Liver (tissue), 3 donors: ENCODE data around the gene KCNMA1.

Experiments used
- ATF3 ChIP-seq: IDR thresholded peaks from 2 replicates; pipeline ENCODE4 v1.6.1; 2016; ENCODE audit warnings: antibody characterized with exemption
- CTCF ChIP-seq: fragments of 150-350 bp; IDR thresholded peaks from 2 replicates; pipeline ENCODE4 v1.5.1; 2017; ENCODE audit warnings: improper control_type of control experiment, low read depth, low read length; ENCODE audit not compliant: missing input control
- EGR1 ChIP-seq, 2 donors: IDR thresholded peaks; 2 replicates each; pipeline ENCODE4 v1.6.1; 2016 to 2018; ENCODE audit warnings: antibody characterized with exemption in 2 of 2, low read depth in 2 of 2
- FOXA1 ChIP-seq: IDR thresholded peaks from 2 replicates; pipeline ENCODE4 v1.6.1; 2016; ENCODE audit warnings: antibody characterized with exemption
- GABPA ChIP-seq, 2 donors: IDR thresholded peaks in 1 of 2; conservative IDR thresholded peaks in 1 of 2; 2 replicates each; pipeline ENCODE4 v1.6.1; 2016; ENCODE audit warnings: antibody characterized with exemption in 2 of 2, mild to moderate bottlenecking in 1 of 2, moderate library complexity in 1 of 2
- RAD21 ChIP-seq, 2 donors: IDR thresholded peaks; 2 replicates each; pipeline ENCODE4 v1.6.1; 2016; ENCODE audit warnings: antibody characterized with exemption in 2 of 2, mild to moderate bottlenecking in 2 of 2
- RXRA ChIP-seq, 2 donors: IDR thresholded peaks; 2 replicates each; pipeline ENCODE4 v1.6.1; 2017 to 2018; ENCODE audit warnings: antibody characterized with exemption in 2 of 2, mild to moderate bottlenecking in 1 of 2
- TAF1 ChIP-seq: conservative IDR thresholded peaks from 2 replicates; pipeline ENCODE4 v1.6.1; 2016; ENCODE audit warnings: antibody characterized with exemption, mild to moderate bottlenecking
- YY1 ChIP-seq: IDR thresholded peaks from 2 replicates; pipeline ENCODE4 v1.6.1; 2016; ENCODE audit warnings: antibody characterized with exemption, mild to moderate bottlenecking
- TF ChIP-seq, protein P1 (sequence below): IDR thresholded peaks from 2 replicates; pipeline ENCODE4 v1.6.1; 2016; ENCODE audit warnings: antibody characterized with exemption, mild to moderate bottlenecking
- TF ChIP-seq, protein P2 (sequence below): IDR thresholded peaks from 2 replicates; pipeline ENCODE4 v1.6.1; 2016; ENCODE audit warnings: antibody characterized with exemption
- donor health status: healthy.
- donor health status: healthy.

DNA sequence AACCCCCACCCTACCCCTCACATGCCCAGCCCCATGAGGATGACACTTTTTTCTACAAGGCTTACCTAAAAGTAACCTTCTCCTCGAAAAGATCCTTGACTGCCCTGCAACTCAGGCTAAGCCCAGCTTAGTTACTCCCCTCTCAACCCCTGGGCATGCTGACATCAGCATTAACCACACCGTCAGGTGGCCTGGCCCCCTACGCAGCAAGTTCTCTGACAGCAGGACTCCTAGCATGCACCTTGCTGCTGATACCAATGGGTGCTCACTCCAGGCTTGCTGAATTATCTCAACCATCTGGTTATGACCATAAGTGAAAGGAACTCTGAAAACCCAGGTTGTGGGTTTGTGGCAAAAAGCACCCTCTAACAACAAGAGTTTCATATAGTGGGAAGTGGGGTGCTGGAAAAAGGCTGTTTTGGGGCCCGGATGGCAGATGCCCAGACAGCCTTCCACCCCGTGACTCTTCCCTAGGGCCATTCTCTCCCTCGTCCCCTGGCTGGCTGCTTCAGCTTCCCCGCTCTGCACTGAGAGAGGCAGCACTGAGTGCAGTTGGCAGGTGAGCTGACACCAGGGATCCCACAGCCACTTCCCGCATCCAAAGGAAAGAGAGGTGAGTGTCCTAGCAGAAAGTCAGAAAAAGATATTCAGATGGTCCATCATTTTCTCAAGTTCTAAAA is 518.9 kb downstream of the KCNMA1 start:
- no peak for TF ChIP-seq CTCF
- TF ChIP-seq, protein P1, sequence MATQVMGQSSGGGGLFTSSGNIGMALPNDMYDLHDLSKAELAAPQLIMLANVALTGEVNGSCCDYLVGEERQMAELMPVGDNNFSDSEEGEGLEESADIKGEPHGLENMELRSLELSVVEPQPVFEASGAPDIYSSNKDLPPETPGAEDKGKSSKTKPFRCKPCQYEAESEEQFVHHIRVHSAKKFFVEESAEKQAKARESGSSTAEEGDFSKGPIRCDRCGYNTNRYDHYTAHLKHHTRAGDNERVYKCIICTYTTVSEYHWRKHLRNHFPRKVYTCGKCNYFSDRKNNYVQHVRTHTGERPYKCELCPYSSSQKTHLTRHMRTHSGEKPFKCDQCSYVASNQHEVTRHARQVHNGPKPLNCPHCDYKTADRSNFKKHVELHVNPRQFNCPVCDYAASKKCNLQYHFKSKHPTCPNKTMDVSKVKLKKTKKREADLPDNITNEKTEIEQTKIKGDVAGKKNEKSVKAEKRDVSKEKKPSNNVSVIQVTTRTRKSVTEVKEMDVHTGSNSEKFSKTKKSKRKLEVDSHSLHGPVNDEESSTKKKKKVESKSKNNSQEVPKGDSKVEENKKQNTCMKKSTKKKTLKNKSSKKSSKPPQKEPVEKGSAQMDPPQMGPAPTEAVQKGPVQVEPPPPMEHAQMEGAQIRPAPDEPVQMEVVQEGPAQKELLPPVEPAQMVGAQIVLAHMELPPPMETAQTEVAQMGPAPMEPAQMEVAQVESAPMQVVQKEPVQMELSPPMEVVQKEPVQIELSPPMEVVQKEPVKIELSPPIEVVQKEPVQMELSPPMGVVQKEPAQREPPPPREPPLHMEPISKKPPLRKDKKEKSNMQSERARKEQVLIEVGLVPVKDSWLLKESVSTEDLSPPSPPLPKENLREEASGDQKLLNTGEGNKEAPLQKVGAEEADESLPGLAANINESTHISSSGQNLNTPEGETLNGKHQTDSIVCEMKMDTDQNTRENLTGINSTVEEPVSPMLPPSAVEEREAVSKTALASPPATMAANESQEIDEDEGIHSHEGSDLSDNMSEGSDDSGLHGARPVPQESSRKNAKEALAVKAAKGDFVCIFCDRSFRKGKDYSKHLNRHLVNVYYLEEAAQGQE = no peak
- no peak for TF ChIP-seq FOXA1
- TF ChIP-seq RXRA (IDR thresholded peaks at IDR 0.05) = no peak
- TF ChIP-seq, protein P2, sequence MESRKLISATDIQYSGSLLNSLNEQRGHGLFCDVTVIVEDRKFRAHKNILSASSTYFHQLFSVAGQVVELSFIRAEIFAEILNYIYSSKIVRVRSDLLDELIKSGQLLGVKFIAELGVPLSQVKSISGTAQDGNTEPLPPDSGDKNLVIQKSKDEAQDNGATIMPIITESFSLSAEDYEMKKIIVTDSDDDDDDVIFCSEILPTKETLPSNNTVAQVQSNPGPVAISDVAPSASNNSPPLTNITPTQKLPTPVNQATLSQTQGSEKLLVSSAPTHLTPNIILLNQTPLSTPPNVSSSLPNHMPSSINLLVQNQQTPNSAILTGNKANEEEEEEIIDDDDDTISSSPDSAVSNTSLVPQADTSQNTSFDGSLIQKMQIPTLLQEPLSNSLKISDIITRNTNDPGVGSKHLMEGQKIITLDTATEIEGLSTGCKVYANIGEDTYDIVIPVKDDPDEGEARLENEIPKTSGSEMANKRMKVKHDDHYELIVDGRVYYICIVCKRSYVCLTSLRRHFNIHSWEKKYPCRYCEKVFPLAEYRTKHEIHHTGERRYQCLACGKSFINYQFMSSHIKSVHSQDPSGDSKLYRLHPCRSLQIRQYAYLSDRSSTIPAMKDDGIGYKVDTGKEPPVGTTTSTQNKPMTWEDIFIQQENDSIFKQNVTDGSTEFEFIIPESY = no peak
- no peak for TF ChIP-seq EGR1 (IDR thresholded peaks at IDR 0.05; ENCODE audit: low read depth in 2 of 2)
- no peak for TF ChIP-seq GABPA (IDR thresholded peaks at IDR 0.05 in 1 of 2, conservative IDR thresholded peaks at IDR 0.05 in 1 of 2)
- no peak for TF ChIP-seq RAD21 (IDR thresholded peaks at IDR 0.05)
- TF ChIP-seq TAF1 = no peak
- TF ChIP-seq ATF3 = no peak
- TF ChIP-seq YY1 = no peak
